Testis (tissue), 3 donors: ENCODE results near the gene EEF1A2. TPM values are rescaled to one million over a fixed set of nuclear protein-coding genes. Genes with fewer than 3 reads are reported as not detected.

Source experiments
- DNase-seq: peaks from one replicate; pipeline ENCODE4 v3.0.0-alpha.2; 2019
- H3K27ac ChIP-seq, 2 donors: fragments of 200-600 bp; sonication (generic); one replicate each; pipeline ENCODE4 v1.5.1; 2019
- H3K27me3 ChIP-seq: fragments of 200-600 bp; sonication (generic); one replicate; pipeline ENCODE4 v1.5.1; 2019
- H3K36me3 ChIP-seq: fragments of 200-600 bp; sonication (generic); one replicate; pipeline ENCODE4 v1.5.1; 2017; ENCODE audit warnings: low read depth; ENCODE audit errors: missing control alignments
- H3K4me1 ChIP-seq: fragments of 200-600 bp; sonication (generic); one replicate; pipeline ENCODE4 v1.5.1; 2019
- H3K4me3 ChIP-seq, 2 donors: fragments of 200-600 bp; sonication (generic); one replicate each; pipeline ENCODE4 v1.5.1; 2017 to 2019
- H3K9me3 ChIP-seq: fragments of 200-600 bp; sonication (generic); one replicate; pipeline ENCODE4 v1.5.1; 2017
- CTCF ChIP-seq, 3 experiments: fragments of 450-650 bp in 2 of 3; fragments of 200-600 bp in 1 of 3; sonication (generic) in 1 of 3; IDR thresholded peaks; one replicate each; pipeline ENCODE4 v1.5.1; 2016 to 2019; ENCODE audit warnings: antibody characterized with exemption in 3 of 3, mild to moderate bottlenecking in 2 of 3, moderate library complexity in 1 of 3
- POLR2A ChIP-seq: fragments of 450-650 bp; IDR thresholded peaks from one replicate; pipeline ENCODE4 v1.6.1; 2017; ENCODE audit warnings: antibody characterized with exemption, mild to moderate bottlenecking, moderate library complexity
- WGBS, 2 donors: methylation state at CpG; one replicate each; pipeline ENCODE4 v1.1.5; 2018; 5-methylcytosine and 5-hydroxymethylcytosine counted together
- intact Hi-C: fragments of 100-400 bp; cut with DNase I; formaldehyde crosslinking; loops from one replicate; pipeline ENCODE4 v1.15.1; 2023; ENCODE audit warnings: low total_unique reads
- polyA plus RNA-seq: library from polyadenylated mRNA; stranded (reverse); fragments of 350-450 nt; fragmentation: Illumina TruSeq; extraction: RNeasy Lipid Tissue Mini Kit (QIAGEN cat#74804); gene quantifications from one replicate; pipeline ENCODE4 v1.2.3, GENCODE V29; 2014; ENCODE audit warnings: low read depth, low replicate concordance; ENCODE audit not compliant: insufficient read depth
- total RNA-seq, 2 donors: library from RNA; depleted of rRNA; stranded (reverse); fragments of >200 nt; gene quantifications; one replicate each; pipeline ENCODE4 v1.2.3, GENCODE V29; 2016

The EEF1A2 gene
- total and polyA plus RNA-seq, 3 donors from 2014 or later = 9.8 to 19.1 (median 15.9) TPM

- Histone ChIP-seq H3K4me3 (no peak overlapping the region), H3K36me3 (no peaks in the 10 kb centered on the region), H3K27ac (no peak overlapping the region), H3K4me1 (no peaks in the 10 kb centered on the region), H3K9me3 (no peaks in the 10 kb centered on the region), H3K27me3 (no peaks in the 10 kb centered on the region)
- 78% methylated on average over 10 of the region's 10 CpGs; no CpG with 5 or more reads in 1 of the 2 donors for WGBS, 2 donors
- DNase-seq = no peak
- TF ChIP-seq CTCF (IDR thresholded peaks at IDR 0.05) = no peak
- TF ChIP-seq POLR2A = no peak
- intact Hi-C loops = no loop called here
Observed at GRCh38 chr20:63455568-63455859, 43.4 kb downstream of the EEF1A2 start.

DNA sequence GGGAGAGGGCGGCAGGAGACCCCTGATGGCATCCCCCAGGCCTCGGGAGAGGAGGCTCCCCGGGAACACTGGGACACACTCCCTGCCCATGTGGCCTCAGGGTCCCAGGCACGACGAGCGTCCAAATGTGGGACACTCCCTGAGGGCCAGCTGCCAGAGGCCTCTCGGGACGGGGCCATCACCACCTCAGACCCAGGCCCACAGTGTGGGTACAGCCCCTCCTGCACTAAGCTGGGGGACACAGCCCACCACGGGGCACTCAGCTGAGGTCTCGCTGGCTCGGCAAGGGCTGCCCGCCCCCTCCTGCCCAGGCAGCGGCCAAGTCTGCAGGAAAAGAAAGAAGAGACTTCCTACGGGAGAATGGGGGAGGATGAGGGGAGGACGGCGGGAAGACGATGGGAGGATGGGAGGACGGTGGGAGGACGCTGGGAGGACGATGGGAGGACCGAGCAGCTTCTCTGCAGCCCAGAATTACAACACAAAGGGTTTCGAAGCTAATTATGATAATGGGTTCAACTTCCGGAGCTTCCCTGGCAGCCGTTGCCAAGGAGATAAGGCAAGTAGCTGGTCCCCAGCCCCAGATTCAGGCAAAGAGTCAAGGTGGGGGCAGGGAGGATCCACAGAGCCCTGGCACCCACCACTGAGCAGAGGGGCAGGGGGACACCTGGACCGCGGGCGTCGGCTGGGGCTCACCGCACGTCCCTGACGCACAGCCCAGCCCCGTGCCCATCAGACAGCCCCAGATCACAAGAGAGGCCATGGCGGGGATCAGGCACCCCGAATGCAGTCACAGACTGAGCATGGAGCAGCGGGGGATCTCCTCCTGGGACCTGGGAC lies 43.9 kb downstream of the EEF1A2 start:
- no peak for DNase-seq
- no peak overlapping the region for H3K4me3 ChIP-seq
- H3K27ac ChIP-seq = no peak overlapping the region
- H3K9me3 ChIP-seq = no peaks in the 10 kb centered on the region
- TF ChIP-seq CTCF (IDR thresholded peaks at IDR 0.05) (no peak), POLR2A (no peak)
- intact Hi-C loops = no loop called here
- H3K36me3 ChIP-seq = no peaks in the 10 kb centered on the region
- no peaks in the 10 kb centered on the region for H3K27me3 ChIP-seq
- 40 to 50% methylated on average over 18 to 34 of the region's 35 CpGs for WGBS, 2 donors
- no peaks in the 10 kb centered on the region for H3K4me1 ChIP-seq

DNA sequence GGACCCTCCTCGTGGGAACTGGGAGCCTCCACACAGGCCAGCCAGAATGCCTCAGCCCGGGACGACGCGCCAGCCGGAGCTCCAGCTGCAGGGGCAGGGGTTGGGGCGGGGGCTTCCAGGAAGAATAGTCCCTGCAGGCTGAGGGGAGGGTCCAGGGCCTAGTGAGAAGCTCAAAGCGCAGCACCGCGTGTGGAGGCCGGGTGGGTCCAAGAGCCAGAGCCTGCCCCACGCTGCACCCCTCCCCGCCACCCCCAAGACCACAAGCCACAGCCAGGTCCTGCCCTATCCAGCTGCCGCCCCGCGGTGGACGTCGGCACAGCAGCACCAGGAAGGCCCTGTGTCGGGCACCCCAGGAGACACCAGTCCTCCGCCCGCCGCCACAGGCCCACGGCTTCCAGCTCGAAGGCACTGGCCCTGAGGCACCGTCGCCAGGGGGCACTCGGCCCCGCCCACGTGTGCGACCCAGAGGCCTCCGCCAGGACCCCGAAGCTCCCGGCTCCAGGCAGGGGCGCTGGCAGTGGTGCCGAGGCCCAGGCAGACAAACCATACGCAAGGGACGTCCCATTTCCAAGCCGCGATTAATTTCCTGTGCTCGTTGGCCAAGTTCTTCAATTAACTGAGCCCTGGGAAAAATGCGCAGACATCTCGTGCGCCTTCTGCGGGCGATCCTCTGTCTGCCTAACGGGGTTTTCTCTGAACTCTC lies 45.9 kb downstream of the EEF1A2 start:
- Histone ChIP-seq H3K4me1 (no peaks in the 10 kb centered on the region), H3K36me3 (no peaks in the 10 kb centered on the region), H3K9me3 (no peaks in the 10 kb centered on the region), H3K4me3 (no peak overlapping the region), H3K27ac (no peak overlapping the region), H3K27me3 (no peaks in the 10 kb centered on the region)
- DNase-seq = no peak
- intact Hi-C loops = no loop called here
- WGBS, 2 donors = 62% methylated on average over 43 of the region's 46 CpGs; no CpG with 5 or more reads in 1 of the 2 donors
- TF ChIP-seq CTCF (IDR thresholded peaks at IDR 0.05) = no peak
- TF ChIP-seq POLR2A = no peak

GRCh38 chr20:63452341-63452740 lies 46.5 kb downstream of the EEF1A2 start:
- H3K4me3 ChIP-seq = no peak overlapping the region
- WGBS, 2 donors = 81 to 87% methylated on average over 11 to 20 of the region's 20 CpGs
- H3K36me3 ChIP-seq = no peaks in the 10 kb centered on the region
- H3K27ac ChIP-seq = no peak overlapping the region
- TF ChIP-seq POLR2A (no peak), CTCF (IDR thresholded peaks at IDR 0.05) (no peak)
- no peaks in the 10 kb centered on the region for H3K4me1 ChIP-seq
- H3K9me3 ChIP-seq = no peaks in the 10 kb centered on the region
- intact Hi-C loops = no loop called here
- no peaks in the 10 kb centered on the region for H3K27me3 ChIP-seq
- no peak for DNase-seq
